Rectal smooth muscle tissue (tissue), 1 donor: ENCODE data around the gene TSR3.
A peak's percentile ranks its signal among the peaks of the same experiment; 100 is the strongest.

Source experiments
- H3K27ac ChIP-seq: one replicate; pipeline ENCODE4 v1.7.0; 2013; ENCODE audit warnings: low read depth, low read length, inconsistent platforms
- H3K27me3 ChIP-seq: one replicate; pipeline ENCODE4 v1.7.0; 2013; ENCODE audit warnings: low read length; ENCODE audit not compliant: control insufficient read depth, insufficient read depth
- H3K36me3 ChIP-seq: one replicate; pipeline ENCODE4 v1.7.0; 2013; ENCODE audit warnings: low read length; ENCODE audit not compliant: control insufficient read depth, insufficient read depth
- H3K4me1 ChIP-seq: one replicate; pipeline ENCODE4 v1.7.0; 2013; ENCODE audit warnings: low read length; ENCODE audit not compliant: control insufficient read depth, insufficient read depth
- H3K4me3 ChIP-seq: one replicate; pipeline ENCODE4 v1.7.0; 2013; ENCODE audit warnings: low read length
- H3K9ac ChIP-seq: one replicate; pipeline ENCODE4 v1.7.0; 2013; ENCODE audit warnings: low read length

TSR3 gene

DNA sequence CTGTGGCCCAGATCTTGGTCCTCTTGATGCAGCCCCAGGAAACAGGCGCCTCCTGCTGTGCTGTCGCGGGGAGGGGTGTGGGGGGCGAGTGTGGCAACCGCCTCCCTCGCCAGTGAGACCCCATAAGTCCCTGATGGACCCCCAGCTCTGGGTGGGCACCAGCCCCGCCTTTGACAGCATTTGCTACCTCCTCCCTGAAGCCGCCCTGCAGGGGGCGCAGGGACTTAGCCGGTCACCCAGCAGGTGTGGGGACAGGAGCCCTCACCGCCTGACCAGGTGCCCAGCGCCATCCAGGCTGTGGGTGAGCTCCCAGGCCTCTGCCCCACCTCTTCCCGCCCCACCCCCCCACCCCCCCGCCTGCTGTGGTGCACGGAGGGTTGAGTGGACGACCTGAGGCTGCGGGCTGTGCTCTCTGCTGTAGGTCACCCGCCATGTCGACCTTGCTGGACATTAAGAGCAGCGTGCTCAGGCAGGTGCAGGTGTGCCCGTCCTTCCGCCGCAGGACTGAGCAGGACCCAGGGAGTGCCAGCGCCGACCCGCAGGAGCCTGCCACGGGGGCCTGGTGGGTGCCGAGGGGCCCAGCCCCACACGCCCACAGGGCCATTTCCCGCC is 13.5 kb downstream of the TSR3 start:
- Histone ChIP-seq H3K9ac (no peak overlapping the region), H3K4me1 (no peaks in the 10 kb centered on the region), H3K36me3 (no peaks in the 10 kb centered on the region), H3K4me3 (no peak overlapping the region), H3K27me3 (peaks cover 26% of the 10 kb centered on the region), H3K27ac (no peak overlapping the region)

DNA sequence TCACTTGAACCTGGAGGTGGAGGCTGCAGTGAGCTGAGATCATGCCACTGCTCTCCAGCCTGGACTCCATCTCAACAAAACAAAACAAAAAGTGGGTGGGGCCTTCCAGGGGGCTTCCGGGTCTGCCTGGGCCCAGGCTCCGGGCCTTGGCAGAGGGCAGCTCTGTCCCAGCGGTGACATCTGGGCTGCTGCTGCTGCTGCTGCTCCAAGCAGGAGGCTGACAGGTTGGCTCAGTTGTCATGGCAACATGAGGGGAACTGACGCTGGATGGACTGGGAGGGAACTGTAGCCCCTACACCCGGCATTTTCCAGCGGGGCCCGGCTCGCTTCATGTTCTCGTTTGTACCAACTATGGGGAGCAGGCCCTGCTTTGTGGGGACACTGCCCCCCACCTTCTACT is 14.2 kb downstream of the TSR3 start:
- Histone ChIP-seq H3K27me3 (peaks cover 29% of the 10 kb centered on the region), H3K27ac (no peak overlapping the region), H3K9ac (no peak overlapping the region)

GRCh38 chr16:1336619-1337018 is 15.1 kb downstream of the TSR3 start:
- Histone ChIP-seq H3K9ac (no peak overlapping the region), H3K27ac (no peak overlapping the region), H3K36me3 (no peaks in the 10 kb centered on the region), H3K4me1 (no peaks in the 10 kb centered on the region), H3K27me3 (peaks cover 31% of the 10 kb centered on the region), H3K4me3 (no peak overlapping the region)

More for the DNA sequence above, 14.2 kb downstream of the TSR3 start:
- Histone ChIP-seq H3K4me1 (no peaks in the 10 kb centered on the region), H3K36me3 (no peaks in the 10 kb centered on the region), H3K4me3 (no peak overlapping the region)

GRCh38 chr16:1335996-1336395 is 15.7 kb downstream of the TSR3 start:
- Histone ChIP-seq H3K9ac (no peak overlapping the region), H3K27ac (no peak overlapping the region), H3K27me3 (peaks cover 36% of the 10 kb centered on the region), H3K4me3 (no peak overlapping the region), H3K36me3 (no peaks in the 10 kb centered on the region), H3K4me1 (no peaks in the 10 kb centered on the region)

DNA sequence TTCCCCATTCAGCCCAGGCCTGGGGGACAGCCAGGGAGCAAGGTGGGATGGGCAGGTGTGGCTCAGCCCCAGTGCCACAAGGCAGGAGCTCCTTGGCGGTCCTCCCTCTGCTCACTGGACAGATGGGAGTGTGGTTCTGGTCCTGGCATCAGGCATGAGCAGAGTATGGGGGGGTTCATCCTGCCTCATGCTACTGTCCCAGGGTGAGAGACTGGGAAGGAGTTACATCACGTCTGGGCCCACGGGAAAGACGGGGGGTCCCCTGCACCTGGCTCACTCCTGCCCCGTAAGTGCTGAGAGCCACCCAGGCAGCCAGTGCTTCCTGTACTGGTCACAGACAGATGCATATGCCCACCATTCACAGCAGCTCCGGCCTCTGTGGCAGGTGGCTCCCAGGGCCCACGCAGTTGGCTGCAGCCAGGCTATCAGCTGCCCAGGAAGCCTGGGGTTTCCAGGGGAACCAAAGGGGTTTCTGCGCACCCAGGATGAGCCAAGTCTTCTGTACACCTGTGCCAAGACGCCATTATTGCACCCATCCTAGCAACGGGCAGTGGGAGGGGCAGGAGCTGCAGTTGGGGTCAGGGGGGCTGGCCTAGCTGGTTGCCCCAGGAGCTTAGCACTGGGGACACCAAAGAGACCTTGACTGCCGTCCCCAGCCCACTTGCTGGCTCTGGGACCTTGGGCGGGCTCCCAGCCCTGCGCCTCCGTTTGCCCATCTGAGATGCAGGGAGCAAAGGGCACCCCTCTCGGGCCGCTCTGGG is 16.3 kb downstream of the TSR3 start:
- Histone ChIP-seq H3K4me3 (no peak overlapping the region), H3K27ac (no peak overlapping the region), H3K36me3 (no peaks in the 10 kb centered on the region), H3K27me3 (peaks cover 36% of the 10 kb centered on the region), H3K9ac (no peak overlapping the region), H3K4me1 (no peaks in the 10 kb centered on the region)

GRCh38 chr16:1334739-1335138 is 16.9 kb downstream of the TSR3 start:
- no peaks in the 10 kb centered on the region for H3K36me3 ChIP-seq
- peaks cover 36% of the 10 kb centered on the region for H3K27me3 ChIP-seq
- H3K4me3 ChIP-seq = no peak overlapping the region
- H3K9ac ChIP-seq = no peak overlapping the region
- H3K27ac ChIP-seq = no peak overlapping the region
- H3K4me1 ChIP-seq = no peaks in the 10 kb centered on the region

- Histone ChIP-seq H3K9ac (no peak overlapping the region), H3K36me3 (no peaks in the 10 kb centered on the region), H3K27me3 (peaks cover 36% of the 10 kb centered on the region), H3K4me3 (no peak overlapping the region), H3K27ac (no peak overlapping the region), H3K4me1 (no peaks in the 10 kb centered on the region)
Observed at GRCh38 chr16:1333854-1334700, 17.6 kb downstream of the TSR3 start.

- H3K27me3 ChIP-seq = peaks cover 36% of the 10 kb centered on the region
- no peak within 1 kb of the TSS for H3K9ac ChIP-seq
- H3K4me1 ChIP-seq = no peaks in the 10 kb centered on the region
- H3K4me3 ChIP-seq = peak within 1 kb of the TSS; percentile 48
- H3K27ac ChIP-seq = no peak within 1 kb of the TSS
- H3K36me3 ChIP-seq = no peaks in the 10 kb centered on the region
Observed at GRCh38 chr16:1333149-1333812, 18.4 kb downstream of the TSR3 start, which contains the start of gene BAIAP3. TSS of gene BAIAP3 (plus strand) at chr16:1333645. CDS start at chr16:1338550, 4,905 bp downstream.

DNA sequence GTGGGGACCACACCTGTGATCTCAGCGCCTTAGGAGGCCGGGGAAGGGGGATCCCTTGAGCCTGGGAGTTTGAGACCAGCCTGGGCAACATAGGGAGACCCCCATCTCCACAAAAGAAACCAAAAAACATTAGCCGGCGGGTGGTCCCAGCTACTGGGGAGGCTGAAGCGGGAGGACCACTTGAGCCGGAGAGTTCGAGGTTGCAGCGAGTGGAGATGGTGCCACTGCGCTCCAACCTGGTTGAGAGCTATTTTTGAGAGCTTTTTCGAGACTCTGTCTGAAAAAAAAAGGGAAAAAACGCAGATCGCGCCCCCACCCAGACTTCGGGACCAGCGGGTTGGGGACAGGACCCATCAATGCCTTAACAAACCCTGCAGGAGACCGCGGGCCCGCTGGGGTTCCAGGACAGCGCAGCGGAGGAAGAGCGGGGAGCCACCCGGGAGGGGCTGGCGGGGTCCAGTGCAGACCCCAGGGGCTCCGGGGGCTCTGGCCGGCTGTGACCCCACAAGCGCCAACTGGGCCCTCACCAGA is 19.0 kb downstream of the TSR3 start:
- Histone ChIP-seq H3K4me1 (no peaks in the 10 kb centered on the region), H3K4me3 (no peak overlapping the region), H3K36me3 (no peaks in the 10 kb centered on the region), H3K27ac (no peak overlapping the region), H3K9ac (no peak overlapping the region), H3K27me3 (peaks cover 36% of the 10 kb centered on the region)

GRCh38 chr16:1331712-1332617 is 19.7 kb downstream of the TSR3 start:
- H3K9ac ChIP-seq = no peak overlapping the region

GRCh38 chr16:1330931-1331711 is 20.6 kb downstream of the TSR3 start:
- Histone ChIP-seq H3K27ac (no peak overlapping the region), H3K27me3 (peaks cover 29% of the 10 kb centered on the region)

More at GRCh38 chr16:1331712-1332617, 19.7 kb downstream of the TSR3 start:
- H3K36me3 ChIP-seq = no peaks in the 10 kb centered on the region
- peaks cover 35% of the 10 kb centered on the region for H3K27me3 ChIP-seq
- H3K4me1 ChIP-seq = no peaks in the 10 kb centered on the region
- no peak overlapping the region for H3K27ac ChIP-seq
- peak overlapping the region; percentile 45 for H3K4me3 ChIP-seq

More at GRCh38 chr16:1330931-1331711, 20.6 kb downstream of the TSR3 start:
- Histone ChIP-seq H3K9ac (no peak overlapping the region), H3K36me3 (no peaks in the 10 kb centered on the region), H3K4me1 (no peaks in the 10 kb centered on the region), H3K4me3 (peak overlapping the region; percentile 45)
